Osteoblast (primary cell): ENCODE results near the gene EHBP1. TPM values are rescaled to one million over a fixed set of nuclear protein-coding genes. Genes with fewer than 3 reads are reported as not detected.

ENCODE experiments used
- DNase-seq: peaks from one replicate; pipeline ENCODE4 v3.0.0; 2011; ENCODE audit warnings: low spot score, mixed read lengths; ENCODE audit not compliant: insufficient read length; ENCODE audit errors: missing footprints
- H2AFZ ChIP-seq: 2 replicates; pipeline ENCODE4 v1.6.0; 2011; ENCODE audit warnings: mild to moderate bottlenecking, low read length
- H3K27ac ChIP-seq: 2 replicates; pipeline ENCODE4 v1.5.1; 2011; ENCODE audit warnings: mild to moderate bottlenecking, low read depth, low read length, moderate library complexity
- H3K27me3 ChIP-seq: 2 replicates; pipeline ENCODE4 v1.6.0; 2012; ENCODE audit warnings: mild to moderate bottlenecking, control low read depth, inconsistent platforms, low read length, moderate library complexity; ENCODE audit not compliant: insufficient read depth
- H3K36me3 ChIP-seq: 2 replicates; pipeline ENCODE4 v1.5.1; 2011; ENCODE audit warnings: mild to moderate bottlenecking, low read length, control low read depth, moderate library complexity; ENCODE audit not compliant: insufficient read depth
- H3K4me1 ChIP-seq: 2 replicates; pipeline ENCODE4 v1.5.1; 2011; ENCODE audit warnings: mild to moderate bottlenecking, low read length, control low read depth, moderate library complexity; ENCODE audit not compliant: insufficient read depth
- H3K4me2 ChIP-seq: 2 replicates; pipeline ENCODE4 v1.6.0; 2011; ENCODE audit warnings: mild to moderate bottlenecking, low read length; ENCODE audit not compliant: insufficient read depth
- H3K4me3 ChIP-seq: fragments of 200-600 bp; sonication (generic); 3 replicates; pipeline ENCODE4 v1.5.1; 2012; ENCODE audit warnings: mild to moderate bottlenecking, low read length, inconsistent platforms; ENCODE audit not compliant: insufficient read depth
- H3K79me2 ChIP-seq: 2 replicates; pipeline ENCODE4 v1.6.0; 2012; ENCODE audit warnings: mild to moderate bottlenecking, low read length, control low read depth, inconsistent platforms; ENCODE audit not compliant: insufficient read depth
- H3K9me3 ChIP-seq: 2 replicates; pipeline ENCODE4 v1.5.1; 2011; ENCODE audit warnings: low read depth, low read length, control low read depth
- H4K20me1 ChIP-seq: 2 replicates; pipeline ENCODE4 v1.6.0; 2012; ENCODE audit warnings: mild to moderate bottlenecking, low read length, control low read depth; ENCODE audit not compliant: insufficient read depth
- CTCF ChIP-seq: IDR thresholded peaks from 2 replicates; pipeline ENCODE4 v1.5.1; 2011; ENCODE audit warnings: mild to moderate bottlenecking, low read depth, low read length, moderate library complexity; ENCODE audit errors: extremely low read depth
- total RNA-seq: library from RNA; depleted of rRNA; stranded (reverse); fragments of >200 nt; gene quantifications from 2 replicates; pipeline ENCODE4 v1.2.3, GENCODE V29; 2012

The EHBP1 gene
- total RNA-seq, 1 donor, result 96.3 TPM

- no peak overlapping the region for H3K27ac ChIP-seq
- H3K27me3 ChIP-seq, result peaks cover 64% of the 10 kb centered on the region
- peaks cover 17% of the 10 kb centered on the region for H4K20me1 ChIP-seq
- H3K36me3 ChIP-seq, result peaks cover 6% of the 10 kb centered on the region
- DNase-seq, result peak; percentile 86
- no peak for TF ChIP-seq CTCF
- H2AFZ ChIP-seq, result no peak overlapping the region
- no peaks in the 10 kb centered on the region for H3K9me3 ChIP-seq
- H3K4me2 ChIP-seq, result peak overlapping the region; percentile 86
- H3K4me1 ChIP-seq, result peaks cover 9% of the 10 kb centered on the region
- no peaks in the 10 kb centered on the region for H3K79me2 ChIP-seq
- peak overlapping the region; percentile 57 for H3K4me3 ChIP-seq
These were observed 344.4 kb downstream of the EHBP1 start for GRCh38 chr2:63049970-63050333.

- DNase-seq, result peak; percentile 96
- Histone ChIP-seq H3K79me2 (no peaks in the 10 kb centered on the region), H3K36me3 (peaks cover 4% of the 10 kb centered on the region), H3K9me3 (no peaks in the 10 kb centered on the region), H2AFZ (no peak within 1 kb of the TSS), H3K4me3 (peak within 1 kb of the TSS; percentile 68), H4K20me1 (peaks cover 17% of the 10 kb centered on the region), H3K27ac (no peak within 1 kb of the TSS), H3K4me1 (peaks cover 9% of the 10 kb centered on the region), H3K4me2 (peak within 1 kb of the TSS; percentile 86), H3K27me3 (peaks cover 69% of the 10 kb centered on the region)
- TF ChIP-seq CTCF, result no peak
These were observed 345.0 kb downstream of the EHBP1 start, which contains the start of gene OTX1 for GRCh38 chr2:63050334-63051041. OTX1 (plus strand) TSS chr2:63050830; CDS start chr2:63052991, 2,161 bp downstream.

- Histone ChIP-seq H3K4me1 (peaks cover 9% of the 10 kb centered on the region), H2AFZ (no peak overlapping the region), H3K27ac (no peak overlapping the region), H3K9me3 (no peaks in the 10 kb centered on the region), H4K20me1 (peaks cover 17% of the 10 kb centered on the region), H3K79me2 (no peaks in the 10 kb centered on the region), H3K4me2 (peak overlapping the region; percentile 84), H3K27me3 (peaks cover 76% of the 10 kb centered on the region), H3K4me3 (peak overlapping the region; percentile 68), H3K36me3 (no peaks in the 10 kb centered on the region)
- peak; percentile 73 for DNase-seq
- TF ChIP-seq CTCF, result no peak
These were observed 345.7 kb downstream of the EHBP1 start for GRCh38 chr2:63051042-63051794.

- H2AFZ ChIP-seq, result no peak overlapping the region
- no peaks in the 10 kb centered on the region for H3K9me3 ChIP-seq
- H4K20me1 ChIP-seq, result peaks cover 17% of the 10 kb centered on the region
- DNase-seq, result peak; percentile 60
- TF ChIP-seq CTCF, result no peak
- H3K79me2 ChIP-seq, result no peaks in the 10 kb centered on the region
- H3K27me3 ChIP-seq, result peaks cover 77% of the 10 kb centered on the region
- no peak overlapping the region for H3K27ac ChIP-seq
- H3K4me3 ChIP-seq, result no peak overlapping the region
- H3K4me2 ChIP-seq, result no peak overlapping the region
- H3K4me1 ChIP-seq, result peaks cover 9% of the 10 kb centered on the region
- H3K36me3 ChIP-seq, result no peaks in the 10 kb centered on the region
These were observed 346.4 kb downstream of the EHBP1 start for GRCh38 chr2:63051795-63052333.
